ENCODE measurements around the gene GPR183.

- TF ChIP-seq CTCF (IDR thresholded peaks at IDR 0.05), result no peak
- TF ChIP-seq POLR2AphosphoS5 (IDR thresholded peaks at IDR 0.05; ENCODE audit: low read depth, low read length), result no peak
- TF ChIP-seq REST (IDR thresholded peaks at IDR 0.05; ENCODE audit: insufficient read depth in 1 of 2, low read depth in 2 of 2, low read length in 1 of 2), result no peak
- TF ChIP-seq SIN3A (IDR thresholded peaks at IDR 0.05; ENCODE audit: borderline replicate concordance, insufficient read depth, low read depth, low read length), result no peak
Measured at GRCh38 chr13:99335603-99336002, 28.4 kb upstream of the GPR183 start.

Data from Panc1 (cell line).